Spleen (tissue), 7 donors: Measurements from ENCODE around the gene TIE1.

Experiments used
- CTCF ChIP-seq, 11 experiments: fragments of 200-600 bp in 7 of 11; fragments of 450-650 bp in 4 of 11; sonication (generic) in 4 of 11; IDR thresholded peaks in 8 of 11; conservative IDR thresholded peaks in 3 of 11; 1 replicate in 7 of 11; 2 replicates in 4 of 11; pipeline versions ENCODE4 v1.4.0 to v1.8.0; 2016 to 2021; ENCODE audit warnings: antibody characterized with exemption in 11 of 11, inconsistent platforms in 4 of 11, mild to moderate bottlenecking in 1 of 11
- POLR2A ChIP-seq, 3 donors: fragments of 450-650 bp; IDR thresholded peaks; one replicate each; pipeline ENCODE4 v1.5.1; 2017; ENCODE audit warnings: antibody characterized with exemption in 3 of 3, mild to moderate bottlenecking in 1 of 3
- POLR2AphosphoS5 ChIP-seq, 3 donors: sonication (generic); formaldehyde crosslinking; IDR thresholded peaks; one replicate each; pipeline ENCODE4 v1.5.1; 2017; ENCODE audit warnings: antibody characterized with exemption in 3 of 3
- donor health status: DM: no; HTN: no; CAD: no; lungs with moderate emphysema.
- donor health status: DM: no; HTN: no; CAD: no.
- donor health status: DM: no; HTN: no; CAD: no.

DNA sequence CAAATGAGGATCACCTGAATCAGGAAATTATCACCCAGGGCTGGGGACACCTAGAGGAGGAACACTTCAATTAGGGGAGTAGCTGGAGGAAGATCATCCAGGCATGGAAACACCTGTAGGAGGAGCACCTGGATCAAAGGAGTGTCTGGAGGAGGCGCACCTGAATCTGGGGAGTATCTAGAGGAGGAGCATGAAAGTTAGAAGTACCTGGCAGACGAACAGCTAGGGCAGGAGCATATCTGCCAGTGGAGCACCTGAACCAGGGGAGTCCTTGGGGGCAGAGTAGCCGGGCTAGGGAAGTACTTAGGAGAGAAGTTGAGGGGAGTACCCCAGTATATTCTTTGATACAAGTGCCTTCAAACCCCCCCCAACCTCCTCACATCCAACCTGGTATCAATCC, 16.7 kb upstream of the TIE1 start:
- TF ChIP-seq POLR2A (IDR thresholded peaks at IDR 0.05) (no peak), CTCF (IDR thresholded peaks at IDR 0.05 in 8 of 11, conservative IDR thresholded peaks at IDR 0.05 in 3 of 11) (no peak), POLR2AphosphoS5 (IDR thresholded peaks at IDR 0.05) (no peak)
